SK-N-SH (cell line): ENCODE measurements around the gene SPEF1. TPM values are rescaled to one million over a fixed set of nuclear protein-coding genes. Genes with fewer than 3 reads are reported as not detected.

ENCODE experiments used
- CTCF ChIA-PET: fragments of 300-600, 350-600 bp; formaldehyde crosslinking; extraction: SDS; loops from one replicate; lab custom pipeline; 2021; lab: Yijun Ruan, JAX
- POLR2A ChIA-PET: fragments of 350-600 bp; sonication (Branson Sonifier 250); formaldehyde crosslinking; extraction: SDS; loops from one replicate; lab custom pipeline; 2020; ENCODE audit warnings: antibody characterized with exemption, inconsistent platforms; lab: Yijun Ruan, JAX
- DNase-seq: peaks from one replicate; pipeline ENCODE4 v3.0.0; 2012
- H2AFZ ChIP-seq: fragments of 200-600 bp; sonication (generic); 2 replicates; pipeline ENCODE4 v1.8.1; 2016; ENCODE audit warnings: antibody characterized with exemption, mild to moderate bottlenecking, low read depth
- H3F3A ChIP-seq: fragments of 200-600 bp; sonication (generic); replicated peaks from 2 replicates; pipeline ENCODE3; 2016; ENCODE audit warnings: antibody characterized with exemption, mild to moderate bottlenecking; ENCODE audit not compliant: insufficient read depth
- H3K27ac ChIP-seq, 2 experiments: fragments of 200-500 bp in 1 of 2; fragments of 200-600 bp in 1 of 2; sonication (Bioruptor generic) in 1 of 2; sonication (generic), shearing (Covaris generic) in 1 of 2; 2 replicates each; pipeline versions ENCODE4 v1.5.1 to v1.6.1; 2014 to 2016; ENCODE audit warnings: low read depth in 2 of 2, inconsistent platforms in 1 of 2, low read length in 1 of 2, mild to moderate bottlenecking in 1 of 2, mixed read lengths in 1 of 2
- H3K27me3 ChIP-seq: fragments of 200-600 bp; sonication (generic), shearing (Covaris generic); 2 replicates; pipeline ENCODE4 v1.6.1; 2016; ENCODE audit warnings: mixed run types; ENCODE audit not compliant: insufficient read depth
- H3K36me3 ChIP-seq, 2 experiments: fragments of 200-500 bp in 1 of 2; fragments of 200-600 bp in 1 of 2; sonication (Bioruptor generic) in 1 of 2; sonication (generic) in 1 of 2; replicated peaks in 1 of 2; 2 replicates each; pipeline versions ENCODE3 to v1.5.1; 2014 to 2016; ENCODE audit warnings: low read length in 1 of 2, mild to moderate bottlenecking in 1 of 2; ENCODE audit not compliant: insufficient read depth in 2 of 2, control insufficient read depth in 1 of 2
- H3K4me1 ChIP-seq, 2 experiments: fragments of 200-500 bp in 1 of 2; fragments of 200-600 bp in 1 of 2; sonication (Bioruptor generic) in 1 of 2; sonication (generic), shearing (Covaris generic) in 1 of 2; 2 replicates each; pipeline versions ENCODE4 v1.5.1 to v1.6.1; 2014 to 2016; ENCODE audit warnings: low read depth in 1 of 2, low read length in 1 of 2, mixed run types in 1 of 2; ENCODE audit not compliant: insufficient read depth in 2 of 2, control insufficient read depth in 1 of 2
- H3K4me2 ChIP-seq: fragments of 200-600 bp; sonication (generic), shearing (Covaris generic); 2 replicates; pipeline ENCODE4 v1.6.1; 2017; ENCODE audit warnings: mixed run types
- H3K4me3 ChIP-seq, 2 experiments: fragments of 200-500 bp in 1 of 2; fragments of 200-600 bp in 1 of 2; sonication (Bioruptor generic) in 1 of 2; sonication (generic), shearing (Covaris generic) in 1 of 2; 2 replicates each; pipeline versions ENCODE4 v1.5.1 to v1.8.1; 2014 to 2016; ENCODE audit warnings: low read depth in 2 of 2, inconsistent platforms in 1 of 2, low read length in 1 of 2, mild to moderate bottlenecking in 1 of 2, mixed read lengths in 1 of 2, moderate library complexity in 1 of 2
- H3K79me2 ChIP-seq: fragments of 200-600 bp; sonication (generic); 2 replicates; pipeline ENCODE4 v1.8.1; 2017; ENCODE audit warnings: mild to moderate bottlenecking; ENCODE audit not compliant: insufficient read depth
- H3K9ac ChIP-seq: fragments of 200-600 bp; sonication (generic); 2 replicates; pipeline ENCODE4 v1.6.1; 2017; ENCODE audit warnings: mixed run types
- H3K9me2 ChIP-seq: fragments of 200-600 bp; sonication (generic); 2 replicates; pipeline ENCODE4 v1.6.1; 2017; ENCODE audit warnings: mixed run types
- H3K9me3 ChIP-seq: fragments of 200-600 bp; sonication (generic); 2 replicates; pipeline ENCODE4 v1.6.1; 2017; ENCODE audit warnings: mixed run types, mild to moderate bottlenecking, moderate library complexity
- H4K20me1 ChIP-seq: fragments of 200-600 bp; sonication (generic); 2 replicates; pipeline ENCODE4 v1.6.1; 2017; ENCODE audit warnings: mild to moderate bottlenecking, mixed run types; ENCODE audit not compliant: insufficient read depth
- CHD2 ChIP-seq: fragments of 150-350 bp; IDR thresholded peaks from 2 replicates; pipeline ENCODE4 v1.6.1; 2018; ENCODE audit warnings: low read length; ENCODE audit not compliant: partially characterized antibody
- ELF1 ChIP-seq: IDR thresholded peaks from 2 replicates; pipeline ENCODE4 v1.4.0; 2012
- EP300 ChIP-seq, 2 experiments: IDR thresholded peaks; 2 replicates each; pipeline versions ENCODE4 v1.4.0 to v1.6.1; 2012; ENCODE audit warnings: borderline replicate concordance in 1 of 2, low read depth in 1 of 2, low read length in 1 of 2
- EZH2phosphoT487 ChIP-seq: fragments of 200-600 bp; sonication (generic); IDR thresholded peaks from 2 replicates; pipeline ENCODE4 v1.6.1; 2017; ENCODE audit warnings: low read depth, mixed run types, mild to moderate bottlenecking, antibody characterized with exemption, moderate library complexity, borderline replicate concordance
- FOSL2 ChIP-seq: IDR thresholded peaks from 2 replicates; pipeline ENCODE4 v1.4.0; 2012; ENCODE audit warnings: low read depth, mild to moderate bottlenecking, moderate library complexity, borderline replicate concordance
- FOXJ3 ChIP-seq: sonication (generic); formaldehyde crosslinking; IDR thresholded peaks from 2 replicates; pipeline ENCODE4 v1.5.1; 2020; ENCODE audit warnings: mild to moderate bottlenecking, missing genetic modification reagents
- FOXM1 ChIP-seq: IDR thresholded peaks from 2 replicates; pipeline ENCODE4 v1.4.0; 2012; ENCODE audit warnings: low read depth, mild to moderate bottlenecking
- GABPA ChIP-seq: IDR thresholded peaks from 2 replicates; pipeline ENCODE4 v1.4.0; 2012; ENCODE audit warnings: low read depth, mild to moderate bottlenecking
- GATA2 ChIP-seq: sonication (generic); formaldehyde crosslinking; IDR thresholded peaks from 2 replicates; pipeline ENCODE4 v1.5.0; 2020; ENCODE audit warnings: mild to moderate bottlenecking, missing genetic modification reagents
- MEF2A ChIP-seq: IDR thresholded peaks from 2 replicates; pipeline ENCODE4 v1.4.0; 2012; ENCODE audit warnings: low read depth, borderline replicate concordance
- NRF1 ChIP-seq: IDR thresholded peaks from 2 replicates; pipeline ENCODE4 v1.6.1; 2012; ENCODE audit warnings: low read depth, mild to moderate bottlenecking, low read length
- RAD21 ChIP-seq: IDR thresholded peaks from 2 replicates; pipeline ENCODE4 v1.6.1; 2012; ENCODE audit warnings: mild to moderate bottlenecking, low read length
- RCOR1 ChIP-seq: fragments of 150-350 bp; IDR thresholded peaks from 2 replicates; pipeline ENCODE4 v1.6.1; 2017; ENCODE audit warnings: antibody characterized with exemption, low read length
- RXRA ChIP-seq: IDR thresholded peaks from 2 replicates; pipeline ENCODE4 v1.4.0; 2012; ENCODE audit warnings: low read depth, mild to moderate bottlenecking, borderline replicate concordance
- SMC3 ChIP-seq: IDR thresholded peaks from 2 replicates; pipeline ENCODE4 v1.6.1; 2012; ENCODE audit warnings: low read depth, low read length, improper control_type of control experiment
- TAF1 ChIP-seq: IDR thresholded peaks from 2 replicates; pipeline ENCODE4 v1.6.1; 2012; ENCODE audit warnings: low read depth, mild to moderate bottlenecking, low read length, moderate library complexity, borderline replicate concordance
- TCF12 ChIP-seq: IDR thresholded peaks from 2 replicates; pipeline ENCODE4 v1.4.0; 2012
- TEAD4 ChIP-seq: IDR thresholded peaks from 2 replicates; pipeline ENCODE4 v1.4.0; 2012; ENCODE audit warnings: mild to moderate bottlenecking, borderline replicate concordance; ENCODE audit not compliant: insufficient read depth
- WGBS: methylation state at CpG from one replicate; pipeline ENCODE4 v1.1.6; 2017; ENCODE audit warnings: low lambda C conversion rate; 5-methylcytosine and 5-hydroxymethylcytosine counted together
- polyA plus RNA-seq, 3 experiments: library from polyadenylated mRNA; depleted of rRNA; stranded (reverse); fragments of >200 nt; gene quantifications; 2 replicates each; pipeline ENCODE4 v1.2.3, GENCODE V29; 2012
- TF ChIP-seq, protein P1 (sequence below): IDR thresholded peaks from 2 replicates; pipeline ENCODE4 v1.4.0; 2012; ENCODE audit warnings: low read depth
- TF ChIP-seq, protein P2 (sequence below): IDR thresholded peaks from 2 replicates; pipeline ENCODE4 v1.4.0; 2012; ENCODE audit warnings: low read depth, borderline replicate concordance
- TF ChIP-seq, protein P3 (sequence below): fragments of 150-350 bp; IDR thresholded peaks from 2 replicates; pipeline ENCODE4 v1.6.1; 2017; ENCODE audit warnings: antibody characterized with exemption, low read length, low read depth, borderline replicate concordance
- TF ChIP-seq, protein P4 (sequence below): fragments of 200-600 bp; sonication (generic); IDR thresholded peaks from 2 replicates; pipeline ENCODE4 v1.6.1; 2017; ENCODE audit warnings: antibody characterized with exemption, mild to moderate bottlenecking, moderate library complexity

SPEF1 gene
- polyA plus RNA-seq, 1 of the 3 experiments (the other 2 are of a cell fraction): 1.6 TPM

DNA sequence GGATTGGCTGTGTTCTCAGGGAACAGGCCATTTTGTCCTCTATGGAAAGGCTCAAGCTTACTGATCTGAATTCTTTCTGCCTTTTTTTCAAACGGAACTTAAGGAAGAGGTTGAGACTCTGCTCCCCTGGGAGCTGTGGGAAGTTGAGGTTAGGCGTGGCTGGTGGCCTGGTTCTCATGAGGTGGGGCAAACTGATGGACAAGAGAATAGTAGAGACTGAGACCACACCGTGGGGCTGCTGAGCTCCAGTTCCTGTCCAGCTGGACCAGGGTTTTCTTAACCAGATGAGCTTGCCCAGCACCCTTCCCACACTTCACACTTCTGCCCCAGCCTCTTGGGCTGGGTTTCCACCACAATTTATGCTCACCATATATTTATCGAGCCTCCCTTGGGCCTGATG, 45.2 kb upstream of the SPEF1 start:
- Histone ChIP-seq H3F3A (no peaks in the 10 kb centered on the region), H3K36me3 (peaks cover 14 to 27% of the 10 kb centered on the region in 2 experiments), H3K4me2 (no peak overlapping the region), H3K4me3 (no peak overlapping the region), H3K27me3 (no peaks in the 10 kb centered on the region), H3K9me3 (no peaks in the 10 kb centered on the region), H3K4me1 (peaks cover under 1 to 2% of the 10 kb centered on the region in 2 experiments; a peak in 2 of 4 replicates), H3K79me2 (peaks cover 10% of the 10 kb centered on the region), H3K27ac (no peak overlapping the region), H4K20me1 (no peaks in the 10 kb centered on the region), H3K9me2 (no peaks in the 10 kb centered on the region), H2AFZ (no peak overlapping the region), H3K9ac (no peak overlapping the region)
- WGBS: 82% methylated on average over 4 of the region's 4 CpGs
- no peak for TF ChIP-seq RXRA
- no peak for TF ChIP-seq TCF12
- no peak for TF ChIP-seq RAD21
- TF ChIP-seq GATA2 (CRISPR knock-in tag): no peak
- TF ChIP-seq FOXJ3: no peak
- TF ChIP-seq CHD2: no peak
- no peak for TF ChIP-seq RCOR1
- TF ChIP-seq EP300 (IDR thresholded peaks at IDR 0.05; ENCODE audit: borderline replicate concordance in 1 of 2, low read depth in 1 of 2, low read length in 1 of 2): no peak
- no peak for TF ChIP-seq MEF2A
- TF ChIP-seq EZH2phosphoT487: no peak
- no peak for TF ChIP-seq ELF1
- no peak for DNase-seq
- POLR2A ChIA-PET: interaction anchor here (1.0 kb wide), 1 partner anchor 19 kb away, joined by 3 read pairs; no protein-coding TSS in a partner anchor
- CTCF ChIA-PET: interaction anchor here (1.1 to 8.8 kb wide), 4 partner anchors 39 to 259 kb away, joined by 3 to 161 read pairs (median 6); partner anchors contain the start of gene CENPB

DNA sequence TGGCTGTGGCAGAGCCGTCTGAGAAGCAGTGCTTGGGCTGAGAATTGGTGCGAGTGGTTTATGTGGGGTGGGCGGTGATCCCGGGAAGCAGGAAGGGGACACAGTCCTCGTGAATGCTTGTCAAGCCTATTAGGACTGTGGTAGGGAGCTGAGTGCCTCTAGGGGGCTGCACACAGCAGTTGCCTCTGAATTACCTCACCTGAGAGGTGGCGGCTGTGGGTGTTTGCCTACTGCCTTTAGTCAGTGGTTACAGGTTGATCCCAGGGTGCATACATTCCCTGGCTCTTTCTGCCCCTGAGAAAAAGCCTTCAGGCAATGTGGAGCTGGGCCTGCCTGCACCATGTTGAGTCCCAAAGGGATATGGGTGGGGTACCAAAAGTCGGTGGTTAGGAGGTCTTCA, 44.3 kb upstream of the SPEF1 start:
- Histone ChIP-seq H3K79me2 (peaks cover 17% of the 10 kb centered on the region), H3K9me2 (no peaks in the 10 kb centered on the region), H3K36me3 (peaks cover 14 to 27% of the 10 kb centered on the region in 2 experiments), H3K4me2 (no peak overlapping the region), H3K27ac (no peak overlapping the region), H3K9me3 (no peaks in the 10 kb centered on the region), H3K4me3 (no peak overlapping the region), H3K4me1 (peaks cover 3 to 6% of the 10 kb centered on the region in 2 experiments; a peak in 2 of 4 replicates), H3K9ac (no peak overlapping the region), H2AFZ (no peak overlapping the region), H3K27me3 (no peaks in the 10 kb centered on the region), H3F3A (no peaks in the 10 kb centered on the region), H4K20me1 (no peaks in the 10 kb centered on the region)
- WGBS: 64% methylated on average over 5 of the region's 7 CpGs
- ChIA-PET POLR2A (no interaction called here), CTCF (interaction anchor here (1.4 to 8.8 kb wide), 4 partner anchors 30 to 149 kb away, joined by 4 to 161 read pairs (median 7); partner anchors contain the start of gene CENPB)
- DNase-seq: no peak
- TF ChIP-seq, protein P1, sequence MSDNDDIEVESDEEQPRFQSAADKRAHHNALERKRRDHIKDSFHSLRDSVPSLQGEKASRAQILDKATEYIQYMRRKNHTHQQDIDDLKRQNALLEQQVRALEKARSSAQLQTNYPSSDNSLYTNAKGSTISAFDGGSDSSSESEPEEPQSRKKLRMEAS: no peak
- TF ChIP-seq TAF1: no peak
- TF ChIP-seq FOXJ3: no peak
- TF ChIP-seq, protein P2, sequence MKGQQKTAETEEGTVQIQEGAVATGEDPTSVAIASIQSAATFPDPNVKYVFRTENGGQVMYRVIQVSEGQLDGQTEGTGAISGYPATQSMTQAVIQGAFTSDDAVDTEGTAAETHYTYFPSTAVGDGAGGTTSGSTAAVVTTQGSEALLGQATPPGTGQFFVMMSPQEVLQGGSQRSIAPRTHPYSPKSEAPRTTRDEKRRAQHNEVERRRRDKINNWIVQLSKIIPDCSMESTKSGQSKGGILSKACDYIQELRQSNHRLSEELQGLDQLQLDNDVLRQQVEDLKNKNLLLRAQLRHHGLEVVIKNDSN: no peak
- TF ChIP-seq SMC3: no peak
- TF ChIP-seq EP300 (IDR thresholded peaks at IDR 0.05; ENCODE audit: borderline replicate concordance in 1 of 2, low read depth in 1 of 2, low read length in 1 of 2): no peak
- TF ChIP-seq FOXM1: no peak
- TF ChIP-seq EZH2phosphoT487: no peak
- TF ChIP-seq, protein P3, sequence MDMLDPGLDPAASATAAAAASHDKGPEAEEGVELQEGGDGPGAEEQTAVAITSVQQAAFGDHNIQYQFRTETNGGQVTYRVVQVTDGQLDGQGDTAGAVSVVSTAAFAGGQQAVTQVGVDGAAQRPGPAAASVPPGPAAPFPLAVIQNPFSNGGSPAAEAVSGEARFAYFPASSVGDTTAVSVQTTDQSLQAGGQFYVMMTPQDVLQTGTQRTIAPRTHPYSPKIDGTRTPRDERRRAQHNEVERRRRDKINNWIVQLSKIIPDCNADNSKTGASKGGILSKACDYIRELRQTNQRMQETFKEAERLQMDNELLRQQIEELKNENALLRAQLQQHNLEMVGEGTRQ: no peak
- no peak for TF ChIP-seq TEAD4
- no peak for TF ChIP-seq GABPA
- TF ChIP-seq NRF1: no peak
- no peak for TF ChIP-seq FOSL2
- TF ChIP-seq GATA2 (CRISPR knock-in tag): no peak
- TF ChIP-seq, protein P4, sequence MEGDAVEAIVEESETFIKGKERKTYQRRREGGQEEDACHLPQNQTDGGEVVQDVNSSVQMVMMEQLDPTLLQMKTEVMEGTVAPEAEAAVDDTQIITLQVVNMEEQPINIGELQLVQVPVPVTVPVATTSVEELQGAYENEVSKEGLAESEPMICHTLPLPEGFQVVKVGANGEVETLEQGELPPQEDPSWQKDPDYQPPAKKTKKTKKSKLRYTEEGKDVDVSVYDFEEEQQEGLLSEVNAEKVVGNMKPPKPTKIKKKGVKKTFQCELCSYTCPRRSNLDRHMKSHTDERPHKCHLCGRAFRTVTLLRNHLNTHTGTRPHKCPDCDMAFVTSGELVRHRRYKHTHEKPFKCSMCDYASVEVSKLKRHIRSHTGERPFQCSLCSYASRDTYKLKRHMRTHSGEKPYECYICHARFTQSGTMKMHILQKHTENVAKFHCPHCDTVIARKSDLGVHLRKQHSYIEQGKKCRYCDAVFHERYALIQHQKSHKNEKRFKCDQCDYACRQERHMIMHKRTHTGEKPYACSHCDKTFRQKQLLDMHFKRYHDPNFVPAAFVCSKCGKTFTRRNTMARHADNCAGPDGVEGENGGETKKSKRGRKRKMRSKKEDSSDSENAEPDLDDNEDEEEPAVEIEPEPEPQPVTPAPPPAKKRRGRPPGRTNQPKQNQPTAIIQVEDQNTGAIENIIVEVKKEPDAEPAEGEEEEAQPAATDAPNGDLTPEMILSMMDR: no peak
